Natural killer cell (primary cell): ENCODE results near the gene FBXL16. TPM values are rescaled to one million over a fixed set of nuclear protein-coding genes. Genes with fewer than 3 reads are reported as not detected.

Experiments
- ATAC-seq, 3 donors: fragments of 150-1000 bp in 2 of 3; fragments of 200-7000 bp in 1 of 3; cut with Tn5 transposase; 1 replicate in 1 of 3; 2 replicates in 2 of 3; pipeline ENCODE4 v1.10.0; 2021; ENCODE audit warnings: mild to moderate bottlenecking in 2 of 3, moderate library complexity in 2 of 3
- DNase-seq, 2 donors: peaks; one replicate each; pipeline versions ENCODE4 v3.0.0 to v3.0.0-alpha.2; 2013 to 2021; ENCODE audit warnings: mixed read lengths in 1 of 2
- H3K27ac ChIP-seq: one replicate; pipeline ENCODE4 v1.5.1; 2013; ENCODE audit warnings: mild to moderate bottlenecking, low read length
- H3K27me3 ChIP-seq: one replicate; pipeline ENCODE4 v1.6.1; 2013; ENCODE audit warnings: low read length; ENCODE audit not compliant: control insufficient read depth, insufficient read depth
- H3K36me3 ChIP-seq: one replicate; pipeline ENCODE4 v1.6.1; 2013; ENCODE audit warnings: low read length; ENCODE audit not compliant: control insufficient read depth, insufficient read depth
- H3K4me1 ChIP-seq: one replicate; pipeline ENCODE4 v1.6.1; 2013; ENCODE audit warnings: low read length; ENCODE audit not compliant: control insufficient read depth, insufficient read depth
- H3K4me3 ChIP-seq: one replicate; pipeline ENCODE4 v1.5.1; 2013; ENCODE audit warnings: low read length
- H3K9me3 ChIP-seq: one replicate; pipeline ENCODE4 v1.6.1; 2013; ENCODE audit warnings: low read length; ENCODE audit not compliant: control insufficient read depth, insufficient read depth
- H3K27ac Mint-ChIP-seq, 2 donors: one replicate each; pipeline ENCODE4 v1.8.0; 2022; ENCODE audit warnings: mild to moderate bottlenecking in 2 of 2, mixed read lengths in 2 of 2, moderate library complexity in 1 of 2
- H3K27me3 Mint-ChIP-seq, 2 donors: one replicate each; pipeline ENCODE4 v1.8.0; 2022; ENCODE audit warnings: low read depth in 2 of 2, mixed read lengths in 2 of 2
- H3K36me3 Mint-ChIP-seq: one replicate; pipeline ENCODE4 v1.8.0; 2022; ENCODE audit warnings: mixed read lengths
- H3K4me1 Mint-ChIP-seq, 2 donors: one replicate each; pipeline ENCODE4 v1.8.0; 2022; ENCODE audit warnings: mixed read lengths in 2 of 2
- H3K4me3 Mint-ChIP-seq: one replicate; pipeline ENCODE4 v1.8.0; 2022; ENCODE audit warnings: mild to moderate bottlenecking, moderate library complexity, mixed read lengths
- H3K9me3 Mint-ChIP-seq, 2 donors: one replicate each; pipeline ENCODE4 v1.8.0; 2022; ENCODE audit warnings: mixed read lengths in 2 of 2
- WGBS: methylation state at CpG from one replicate; pipeline ENCODE4 v1.1.7; 2013; ENCODE audit warnings: missing lambda C conversion rate; ENCODE audit not compliant: insufficient coverage; 5-methylcytosine and 5-hydroxymethylcytosine counted together
- intact Hi-C: fragments of 100-400 bp; cut with micrococcal nuclease; formaldehyde crosslinking; loops from one replicate; pipeline ENCODE4 v1.14.2; 2022
- total RNA-seq, 4 donors: library from RNA; stranded (reverse); fragments of 120-200 nt in 1 of 4; gene quantifications; one replicate each; pipeline versions ENCODE4 v1.2.3 to v1.2.4, GENCODE V29; 2013 to 2022
- TF ChIP-seq, protein P1 (sequence below): fragments of 200-600 bp; IDR thresholded peaks from one replicate; pipeline ENCODE4 v1.8.0; 2022; ENCODE audit warnings: antibody characterized with exemption

Gene FBXL16
- total RNA-seq, 3 donors from 2014 or later (not counting 1 experiment from before 2014, with no cell fraction given) = 0.48 to 0.79 TPM; not detected in 1

DNA sequence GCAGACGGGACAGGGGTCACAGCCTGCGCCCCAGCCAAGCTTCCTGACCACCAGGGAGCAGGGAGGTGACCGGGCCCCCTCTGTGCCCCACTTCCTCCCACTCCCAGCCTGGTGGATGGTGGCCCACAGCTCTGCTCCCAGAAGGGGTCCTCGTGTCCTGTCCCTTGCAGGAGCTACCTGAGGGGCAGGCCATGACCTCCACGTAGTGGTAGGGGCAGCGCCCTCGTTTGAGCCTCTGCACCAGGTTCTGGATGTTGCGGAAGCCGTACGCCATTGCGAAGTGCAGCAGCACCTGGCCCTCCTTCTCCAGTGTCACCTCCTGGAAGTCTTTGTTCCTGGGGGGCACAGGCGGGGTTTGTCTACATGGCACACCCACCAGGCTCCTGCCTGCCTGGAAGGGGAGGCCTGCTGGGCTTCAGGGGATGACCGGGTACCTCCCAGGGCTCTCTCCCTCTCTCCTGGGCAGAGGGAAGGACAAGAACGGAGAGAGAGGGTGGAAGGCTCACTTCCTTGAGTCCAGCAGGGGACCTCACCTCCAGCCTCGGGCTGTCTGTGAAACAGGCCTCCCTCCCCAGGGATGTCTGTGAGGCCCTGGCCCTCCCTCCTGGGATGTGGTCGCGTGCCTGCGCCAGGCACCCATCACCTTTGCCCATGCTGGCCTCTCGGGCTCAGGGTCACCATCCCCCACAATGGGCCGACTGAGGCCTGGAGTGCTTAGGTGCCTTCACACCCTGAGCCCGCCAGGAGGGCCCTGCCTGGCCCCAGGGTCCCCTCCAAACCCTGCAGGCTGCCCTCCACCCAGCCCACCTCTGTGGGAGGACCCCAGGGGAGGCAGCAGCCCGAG, 25.3 kb upstream of the FBXL16 start:
- no peak for ATAC-seq
- TF ChIP-seq, protein P1, sequence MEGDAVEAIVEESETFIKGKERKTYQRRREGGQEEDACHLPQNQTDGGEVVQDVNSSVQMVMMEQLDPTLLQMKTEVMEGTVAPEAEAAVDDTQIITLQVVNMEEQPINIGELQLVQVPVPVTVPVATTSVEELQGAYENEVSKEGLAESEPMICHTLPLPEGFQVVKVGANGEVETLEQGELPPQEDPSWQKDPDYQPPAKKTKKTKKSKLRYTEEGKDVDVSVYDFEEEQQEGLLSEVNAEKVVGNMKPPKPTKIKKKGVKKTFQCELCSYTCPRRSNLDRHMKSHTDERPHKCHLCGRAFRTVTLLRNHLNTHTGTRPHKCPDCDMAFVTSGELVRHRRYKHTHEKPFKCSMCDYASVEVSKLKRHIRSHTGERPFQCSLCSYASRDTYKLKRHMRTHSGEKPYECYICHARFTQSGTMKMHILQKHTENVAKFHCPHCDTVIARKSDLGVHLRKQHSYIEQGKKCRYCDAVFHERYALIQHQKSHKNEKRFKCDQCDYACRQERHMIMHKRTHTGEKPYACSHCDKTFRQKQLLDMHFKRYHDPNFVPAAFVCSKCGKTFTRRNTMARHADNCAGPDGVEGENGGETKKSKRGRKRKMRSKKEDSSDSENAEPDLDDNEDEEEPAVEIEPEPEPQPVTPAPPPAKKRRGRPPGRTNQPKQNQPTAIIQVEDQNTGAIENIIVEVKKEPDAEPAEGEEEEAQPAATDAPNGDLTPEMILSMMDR = no peak
- H3K4me1 Mint-ChIP-seq = peaks cover 0 to 3% of the 10 kb centered on the region in 2 donors
- no peak overlapping the region for H3K27ac Mint-ChIP-seq
- Histone ChIP-seq H3K27me3 (no peaks in the 10 kb centered on the region), H3K4me3 (no peak overlapping the region), H3K36me3 (peaks cover 15% of the 10 kb centered on the region), H3K27ac (no peak overlapping the region), H3K9me3 (no peaks in the 10 kb centered on the region), H3K4me1 (peaks cover 20% of the 10 kb centered on the region)
- H3K9me3 Mint-ChIP-seq = no peaks in the 10 kb centered on the region
- no peaks in the 10 kb centered on the region for H3K27me3 Mint-ChIP-seq
- H3K4me3 Mint-ChIP-seq = no peak overlapping the region
- intact Hi-C loops = no loop called here
- no peaks in the 10 kb centered on the region for H3K36me3 Mint-ChIP-seq
- DNase-seq = no peak
- 89% methylated on average over 22 of the region's 22 CpGs for WGBS

GRCh38 chr16:729768-730665, 24.4 kb upstream of the FBXL16 start:
- no peak for DNase-seq
- no peak for ATAC-seq
- no peaks in the 10 kb centered on the region for H3K27me3 Mint-ChIP-seq
- 95% methylated on average over 37 of the region's 37 CpGs for WGBS
- no peaks in the 10 kb centered on the region for H3K9me3 Mint-ChIP-seq
- peaks cover 0 to 3% of the 10 kb centered on the region in 2 donors for H3K4me1 Mint-ChIP-seq
- Histone ChIP-seq H3K27ac (no peak overlapping the region), H3K36me3 (peaks cover 12% of the 10 kb centered on the region), H3K4me3 (no peak overlapping the region), H3K9me3 (no peaks in the 10 kb centered on the region), H3K27me3 (no peaks in the 10 kb centered on the region), H3K4me1 (peaks cover 24% of the 10 kb centered on the region)
- H3K36me3 Mint-ChIP-seq = no peaks in the 10 kb centered on the region
- intact Hi-C loops = no loop called here
- TF ChIP-seq, protein P1 = no peak
- H3K27ac Mint-ChIP-seq = no peak overlapping the region
- H3K4me3 Mint-ChIP-seq = no peak overlapping the region

- Mint-ChIP-seq H3K9me3 (no peaks in the 10 kb centered on the region), H3K4me3 (peak overlapping the region; percentile 37), H3K4me1 (peaks cover 0 to 3% of the 10 kb centered on the region in 2 donors), H3K27ac (no peak overlapping the region), H3K36me3 (no peaks in the 10 kb centered on the region), H3K27me3 (no peaks in the 10 kb centered on the region)
- H3K36me3 ChIP-seq = peaks cover 9% of the 10 kb centered on the region
- H3K9me3 ChIP-seq = no peaks in the 10 kb centered on the region
- ATAC-seq (no peak), DNase-seq (no peak)
- peaks cover 24% of the 10 kb centered on the region for H3K4me1 ChIP-seq
- TF ChIP-seq, protein P1 = no peak
- no peak overlapping the region for H3K27ac ChIP-seq
- no peaks in the 10 kb centered on the region for H3K27me3 ChIP-seq
- no peak overlapping the region for H3K4me3 ChIP-seq
- intact Hi-C loops = no loop called here
- WGBS = 85% methylated on average over 54 of the region's 55 CpGs
These were observed 23.5 kb upstream of the FBXL16 start for GRCh38 chr16:728890-729744.
